GM19240 (cell line): Measurements from ENCODE around the gene SLC35A2.
"Not testable (repeated sequence)": the region's sequence is repeated elsewhere in the genome, so short reads cannot be mapped to it uniquely, and the experiment has no call there.

Source experiments
- DNase-seq: peaks from one replicate; pipeline ENCODE4 v3.0.0; 2011; ENCODE audit warnings: low spot score; ENCODE audit not compliant: insufficient read length

SLC35A2 gene

GRCh38 chrX:48902776-48903175, 8.7 kb downstream of the SLC35A2 start:
- no peak for DNase-seq

GRCh38 chrX:48902135-48902534, 9.3 kb downstream of the SLC35A2 start:
- no peak for DNase-seq

- DNase-seq: no peak
Observed at GRCh38 chrX:48901069-48901468, 10.4 kb downstream of the SLC35A2 start.

- no peak for DNase-seq
Observed at GRCh38 chrX:48899078-48899410, 12.4 kb downstream of the SLC35A2 start.

GRCh38 chrX:48897625-48898306, 13.7 kb downstream of the SLC35A2 start, which contains the start of the genes PQBP1 and TIMM17B:
TSS of gene PQBP1 (plus strand) at chrX:48897930. CDS start at chrX:48898510, 580 bp downstream.
TSS of gene TIMM17B (minus strand) at chrX:48897768. CDS start at chrX:48897749, 19 bp downstream.
- peak; percentile 74 for DNase-seq

GRCh38 chrX:48897157-48897624, 14.3 kb downstream of the SLC35A2 start:
- no peak for DNase-seq

GRCh38 chrX:48896611-48897011, 14.8 kb downstream of the SLC35A2 start:
- no peak for DNase-seq

GRCh38 chrX:48894891-48895290, 16.6 kb downstream of the SLC35A2 start:
- DNase-seq: no peak

GRCh38 chrX:48893556-48894348, 17.7 kb downstream of the SLC35A2 start:
- no peak for DNase-seq

GRCh38 chrX:48892896-48893295, 18.6 kb downstream of the SLC35A2 start:
- no peak for DNase-seq

- DNase-seq: no peak
Observed at GRCh38 chrX:48891402-48892288, 19.8 kb downstream of the SLC35A2 start.

GRCh38 chrX:48890934-48891401, 20.5 kb downstream of the SLC35A2 start:
- no peak for DNase-seq

GRCh38 chrX:48890296-48890925, 21.0 kb downstream of the SLC35A2 start:
- DNase-seq: no peak

GRCh38 chrX:48886586-48886985, 24.9 kb downstream of the SLC35A2 start:
- not testable (repeated sequence) for DNase-seq

GRCh38 chrX:48883729-48884128, 27.7 kb downstream of the SLC35A2 start:
- no peak for DNase-seq

GRCh38 chrX:48876944-48877343, 34.5 kb downstream of the SLC35A2 start:
- not testable (repeated sequence) for DNase-seq

GRCh38 chrX:48872017-48872416, 39.4 kb downstream of the SLC35A2 start:
- DNase-seq: not testable (repeated sequence)

- no peak for DNase-seq
Observed at GRCh38 chrX:48864210-48864609, 47.2 kb downstream of the SLC35A2 start.

GRCh38 chrX:48854898-48855297, 56.5 kb downstream of the SLC35A2 start:
- no peak for DNase-seq

- DNase-seq: not testable (repeated sequence)
Observed at GRCh38 chrX:48854121-48854804, 57.2 kb downstream of the SLC35A2 start.
